Fibroblast of villous mesenchyme (primary cell): ENCODE data around the gene PHF21A. TPM values are rescaled to one million over a fixed set of nuclear protein-coding genes. Genes with fewer than 3 reads are reported as not detected.
A peak's percentile ranks its signal among the peaks of the same experiment; 100 is the strongest.

Experiments used
- DNase-seq: peaks from one replicate; pipeline ENCODE4 v3.0.0-alpha.2; 2010; ENCODE audit warnings: low read depth
- H3K4me3 ChIP-seq: 2 replicates; pipeline ENCODE4 v1.5.1; 2011; ENCODE audit warnings: low read depth, mild to moderate bottlenecking, low read length
- CTCF ChIP-seq: IDR thresholded peaks from 2 replicates; pipeline ENCODE4 v1.5.1; 2012; ENCODE audit warnings: low read depth, mild to moderate bottlenecking, low read length; ENCODE audit not compliant: insufficient read depth
- total RNA-seq: library from RNA; depleted of rRNA; stranded (reverse); fragments of >200 nt; gene quantifications from 2 replicates; pipeline ENCODE4 v1.2.3, GENCODE V29; 2012

Gene PHF21A
- total RNA-seq: 12.9 and 15.5 TPM in 2 replicates

GRCh38 chr11:46121301-46121723 lies at the start of gene PHF21A:
PHF21A (minus strand) TSS chr11:46121454; CDS start chr11:46084219, 37,235 bp downstream.
- no peak for TF ChIP-seq CTCF
- peak within 1 kb of the TSS; percentile 75 for H3K4me3 ChIP-seq
- peak; percentile 96 for DNase-seq

- DNase-seq: no peak
- no peak for TF ChIP-seq CTCF
- H3K4me3 ChIP-seq: no peak overlapping the region
Measured at GRCh38 chr11:46170797-46171196, 49.5 kb upstream of the PHF21A start.

- no peak for TF ChIP-seq CTCF
- no peak for DNase-seq
- H3K4me3 ChIP-seq: no peak overlapping the region
Measured at GRCh38 chr11:46162700-46163099, 41.4 kb upstream of the PHF21A start.

GRCh38 chr11:46161201-46161600 lies 39.9 kb upstream of the PHF21A start:
- TF ChIP-seq CTCF: no peak
- peak; percentile 3 for DNase-seq
- H3K4me3 ChIP-seq: no peak overlapping the region

GRCh38 chr11:46160100-46160499 lies 38.8 kb upstream of the PHF21A start:
- H3K4me3 ChIP-seq: no peak overlapping the region
- DNase-seq: no peak
- no peak for TF ChIP-seq CTCF

- no peak for TF ChIP-seq CTCF
- H3K4me3 ChIP-seq: no peak overlapping the region
- DNase-seq: no peak
Measured at GRCh38 chr11:46159680-46160079, 38.4 kb upstream of the PHF21A start.

GRCh38 chr11:46149826-46150225 lies 28.6 kb upstream of the PHF21A start:
- DNase-seq: no peak
- TF ChIP-seq CTCF: no peak
- H3K4me3 ChIP-seq: no peak overlapping the region
